Measurements from ENCODE around the gene LRP1. TPM values are rescaled to one million over a fixed set of nuclear protein-coding genes. Genes with fewer than 3 reads are reported as not detected.

Gene LRP1
- polyA plus RNA-seq, 1 experiment, result 117 TPM

DNA sequence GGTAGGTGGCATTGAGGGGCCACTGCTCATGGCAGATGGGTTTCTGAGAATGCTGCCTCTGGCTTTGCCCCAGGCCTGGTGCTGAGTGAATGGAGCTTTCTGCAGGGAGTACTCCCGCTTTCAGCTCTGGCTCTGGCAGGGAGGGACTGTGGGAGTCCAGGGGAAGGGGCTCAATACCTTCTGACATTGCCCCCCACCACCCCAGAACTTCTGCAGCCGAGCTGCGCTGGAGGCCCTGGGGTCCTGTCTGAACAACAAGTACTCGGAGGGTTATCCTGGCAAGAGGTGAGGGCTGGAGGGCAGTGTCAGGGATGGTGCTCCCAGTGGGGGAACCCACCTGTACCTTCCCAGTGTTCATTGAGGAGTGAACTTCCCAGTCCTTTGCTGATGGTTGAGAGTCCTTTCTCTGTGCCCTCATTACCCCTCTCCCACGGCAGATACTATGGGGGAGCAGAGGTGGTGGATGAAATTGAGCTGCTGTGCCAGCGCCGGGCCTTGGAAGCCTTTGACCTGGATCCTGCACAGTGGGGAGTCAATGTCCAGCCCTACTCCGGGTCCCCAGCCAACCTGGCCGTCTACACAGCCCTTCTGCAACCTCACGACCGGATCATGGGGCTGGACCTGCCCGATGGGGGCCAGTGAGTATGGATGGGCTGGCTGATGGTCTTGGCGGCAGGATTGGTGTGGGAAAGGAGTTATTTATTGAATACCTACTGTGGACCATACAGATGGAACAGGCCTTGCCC is 103.2 kb downstream of the LRP1 start:
- ChIA-PET CTCF (interaction anchor here (1.8 to 12.2 kb wide), 4 partner anchors 10 to 228 kb away, joined by 5 to 235 read pairs (median 78); partner anchors contain the start of genes GLI1 and NXPH4), POLR2A (interaction anchor here (2.6 kb wide), 1 partner anchor 9 kb away, joined by 7 read pairs; no protein-coding TSS in a partner anchor)
- Histone ChIP-seq H3K36me3 (ENCODE audit: control insufficient read depth, insufficient read depth, low read length) (peaks cover 41% of the 10 kb centered on the region), H3K27me3 (ENCODE audit: control insufficient read depth, insufficient read depth, low read length) (no peaks in the 10 kb centered on the region), H3K4me3 (ENCODE audit: low read depth, low read length) (peak overlapping the region; percentile 76)
- DNase-seq (ENCODE audit: low read depth), result no peak
- TF ChIP-seq, protein P1, sequence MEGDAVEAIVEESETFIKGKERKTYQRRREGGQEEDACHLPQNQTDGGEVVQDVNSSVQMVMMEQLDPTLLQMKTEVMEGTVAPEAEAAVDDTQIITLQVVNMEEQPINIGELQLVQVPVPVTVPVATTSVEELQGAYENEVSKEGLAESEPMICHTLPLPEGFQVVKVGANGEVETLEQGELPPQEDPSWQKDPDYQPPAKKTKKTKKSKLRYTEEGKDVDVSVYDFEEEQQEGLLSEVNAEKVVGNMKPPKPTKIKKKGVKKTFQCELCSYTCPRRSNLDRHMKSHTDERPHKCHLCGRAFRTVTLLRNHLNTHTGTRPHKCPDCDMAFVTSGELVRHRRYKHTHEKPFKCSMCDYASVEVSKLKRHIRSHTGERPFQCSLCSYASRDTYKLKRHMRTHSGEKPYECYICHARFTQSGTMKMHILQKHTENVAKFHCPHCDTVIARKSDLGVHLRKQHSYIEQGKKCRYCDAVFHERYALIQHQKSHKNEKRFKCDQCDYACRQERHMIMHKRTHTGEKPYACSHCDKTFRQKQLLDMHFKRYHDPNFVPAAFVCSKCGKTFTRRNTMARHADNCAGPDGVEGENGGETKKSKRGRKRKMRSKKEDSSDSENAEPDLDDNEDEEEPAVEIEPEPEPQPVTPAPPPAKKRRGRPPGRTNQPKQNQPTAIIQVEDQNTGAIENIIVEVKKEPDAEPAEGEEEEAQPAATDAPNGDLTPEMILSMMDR (IDR thresholded peaks at IDR 0.05; ENCODE audit: insufficient read depth, low read depth, low read length), result no peak

GRCh38 chr12:57232156-57232756 is 104.0 kb downstream of the LRP1 start:
- H3K27me3 ChIP-seq (ENCODE audit: control insufficient read depth, insufficient read depth, low read length), result no peaks in the 10 kb centered on the region
- TF ChIP-seq, protein P1 (IDR thresholded peaks at IDR 0.05; ENCODE audit: insufficient read depth, low read depth, low read length), result no peak
- H3K36me3 ChIP-seq (ENCODE audit: control insufficient read depth, insufficient read depth, low read length), result peaks cover 42% of the 10 kb centered on the region
- CTCF ChIA-PET, result interaction anchor here (2.1 to 12.2 kb wide), 3 partner anchors 9 to 223 kb away, joined by 4 to 235 read pairs (median 135); partner anchors contain the start of gene INHBE
- no peak overlapping the region for H3K4me3 ChIP-seq (ENCODE audit: low read depth, low read length)
- no peak for DNase-seq (ENCODE audit: low read depth)
- POLR2A ChIA-PET, result no interaction called here

GRCh38 chr12:57233357-57234232 is 105.3 kb downstream of the LRP1 start:
- Histone ChIP-seq H3K4me3 (ENCODE audit: low read depth, low read length) (no peak overlapping the region), H3K27me3 (ENCODE audit: control insufficient read depth, insufficient read depth, low read length) (no peaks in the 10 kb centered on the region), H3K36me3 (ENCODE audit: control insufficient read depth, insufficient read depth, low read length) (peaks cover 42% of the 10 kb centered on the region)
- TF ChIP-seq, protein P1 (IDR thresholded peaks at IDR 0.05; ENCODE audit: insufficient read depth, low read depth, low read length), result no peak
- ChIA-PET POLR2A (no interaction called here), CTCF (interaction anchor here (1.0 to 12.2 kb wide), 4 partner anchors 8 to 222 kb away, joined by 4 to 235 read pairs (median 70); partner anchors contain the start of gene INHBE)
- DNase-seq (ENCODE audit: low read depth), result no peak

DNA sequence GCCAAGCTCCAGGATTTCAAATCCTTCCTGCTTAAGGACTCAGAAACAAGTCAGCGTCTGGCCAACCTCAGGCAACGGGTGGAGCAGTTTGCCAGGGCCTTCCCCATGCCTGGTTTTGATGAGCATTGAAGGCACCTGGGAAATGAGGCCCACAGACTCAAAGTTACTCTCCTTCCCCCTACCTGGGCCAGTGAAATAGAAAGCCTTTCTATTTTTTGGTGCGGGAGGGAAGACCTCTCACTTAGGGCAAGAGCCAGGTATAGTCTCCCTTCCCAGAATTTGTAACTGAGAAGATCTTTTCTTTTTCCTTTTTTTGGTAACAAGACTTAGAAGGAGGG is 105.9 kb downstream of the LRP1 start:
- Histone ChIP-seq H3K4me3 (ENCODE audit: low read depth, low read length) (no peak overlapping the region), H3K27me3 (ENCODE audit: control insufficient read depth, insufficient read depth, low read length) (no peaks in the 10 kb centered on the region), H3K36me3 (ENCODE audit: control insufficient read depth, insufficient read depth, low read length) (peaks cover 42% of the 10 kb centered on the region)
- CTCF ChIA-PET, result interaction anchor here (2.1 to 12.2 kb wide), 3 partner anchors 7 to 221 kb away, joined by 4 to 235 read pairs (median 135); partner anchors contain the start of gene INHBE
- POLR2A ChIA-PET, result no interaction called here
- TF ChIP-seq, protein P1 (IDR thresholded peaks at IDR 0.05; ENCODE audit: insufficient read depth, low read depth, low read length), result no peak
- DNase-seq (ENCODE audit: low read depth), result no peak
